ENCODE data around the gene NEURL1B.

GRCh38 chr5:172730981-172731679 is 90.1 kb downstream of the NEURL1B start:
- TF ChIP-seq CTCF (IDR thresholded peaks at IDR 0.05) (no peak), POLR2A (IDR thresholded peaks at IDR 0.05) (no peak)
